ENCODE results near the gene FOXP1.

DNA sequence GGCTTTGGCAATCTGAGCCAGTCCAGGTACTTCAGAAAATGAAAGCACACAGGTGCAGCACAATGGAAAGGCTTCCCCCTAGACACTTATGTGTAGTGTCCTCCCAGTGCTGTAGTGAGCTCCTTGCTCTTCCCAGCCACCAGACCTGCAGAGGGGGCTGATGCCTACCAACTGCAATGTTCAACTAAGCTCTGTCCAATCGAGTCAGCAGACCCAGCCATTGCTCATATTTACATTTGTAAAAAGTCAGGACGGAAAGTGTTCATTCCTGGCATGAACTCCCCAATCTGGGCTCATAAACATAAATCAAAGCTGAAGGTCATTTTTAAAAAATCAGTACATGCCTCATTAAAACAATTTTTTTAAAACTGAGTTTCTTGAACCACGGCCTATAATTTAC lies 73.0 kb downstream of the FOXP1 start:
- TF ChIP-seq CTCF (IDR thresholded peaks at IDR 0.05) = no peak
- no peak for TF ChIP-seq POLR2AphosphoS5 (IDR thresholded peaks at IDR 0.05)
- no peak for TF ChIP-seq EP300 (IDR thresholded peaks at IDR 0.05)
